ENCODE measurements around the gene INTS11.

- TF ChIP-seq CTCF (IDR thresholded peaks at IDR 0.05) (no peak), POLR2A (IDR thresholded peaks at IDR 0.05) (no peak)
Measured at GRCh38 chr1:1291023-1291528, 33.4 kb downstream of the INTS11 start.

Measured in breast epithelium (tissue), 3 donors.